ENCODE data around the gene DCLK1.

DNA sequence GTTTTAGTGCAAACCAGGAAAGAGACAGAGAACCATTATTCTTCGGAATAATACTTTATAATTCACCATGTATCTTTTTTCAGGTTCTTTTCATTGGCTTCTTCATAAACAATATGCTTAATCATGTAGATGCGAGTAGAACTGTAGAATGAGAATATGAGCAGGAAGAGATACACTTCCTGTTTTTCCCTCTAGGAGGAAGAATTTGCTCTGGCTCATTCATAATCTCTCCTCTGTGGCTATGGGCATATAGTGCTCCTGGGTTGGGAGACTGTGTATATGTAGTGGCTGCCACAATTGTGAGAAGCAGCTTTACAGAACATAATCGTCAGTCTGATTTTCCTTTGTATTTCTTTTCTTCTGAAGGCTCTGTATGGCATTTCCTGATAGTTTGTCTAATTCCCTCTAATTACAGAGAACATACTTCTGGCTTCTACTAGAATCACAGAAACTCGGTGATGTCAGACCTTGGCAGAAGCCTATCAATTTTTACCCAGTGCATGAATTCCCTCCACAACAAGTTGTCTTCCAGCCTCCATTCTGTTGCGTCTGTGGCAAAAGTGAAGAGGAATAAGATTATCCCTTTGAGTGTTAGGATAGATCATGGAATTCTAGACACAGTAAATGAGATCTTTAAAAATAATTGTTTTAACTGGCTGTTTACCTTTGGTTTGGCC, 2.9 kb upstream of the DCLK1 start:
- TF ChIP-seq, protein P1, sequence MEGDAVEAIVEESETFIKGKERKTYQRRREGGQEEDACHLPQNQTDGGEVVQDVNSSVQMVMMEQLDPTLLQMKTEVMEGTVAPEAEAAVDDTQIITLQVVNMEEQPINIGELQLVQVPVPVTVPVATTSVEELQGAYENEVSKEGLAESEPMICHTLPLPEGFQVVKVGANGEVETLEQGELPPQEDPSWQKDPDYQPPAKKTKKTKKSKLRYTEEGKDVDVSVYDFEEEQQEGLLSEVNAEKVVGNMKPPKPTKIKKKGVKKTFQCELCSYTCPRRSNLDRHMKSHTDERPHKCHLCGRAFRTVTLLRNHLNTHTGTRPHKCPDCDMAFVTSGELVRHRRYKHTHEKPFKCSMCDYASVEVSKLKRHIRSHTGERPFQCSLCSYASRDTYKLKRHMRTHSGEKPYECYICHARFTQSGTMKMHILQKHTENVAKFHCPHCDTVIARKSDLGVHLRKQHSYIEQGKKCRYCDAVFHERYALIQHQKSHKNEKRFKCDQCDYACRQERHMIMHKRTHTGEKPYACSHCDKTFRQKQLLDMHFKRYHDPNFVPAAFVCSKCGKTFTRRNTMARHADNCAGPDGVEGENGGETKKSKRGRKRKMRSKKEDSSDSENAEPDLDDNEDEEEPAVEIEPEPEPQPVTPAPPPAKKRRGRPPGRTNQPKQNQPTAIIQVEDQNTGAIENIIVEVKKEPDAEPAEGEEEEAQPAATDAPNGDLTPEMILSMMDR (IDR thresholded peaks at IDR 0.05), result no peak
- TF ChIP-seq EP300 (IDR thresholded peaks at IDR 0.05), result no peak
- TF ChIP-seq POLR2A (IDR thresholded peaks at IDR 0.05), result no peak
